ENCODE measurements around the gene RAB31. TPM values are rescaled to one million over a fixed set of nuclear protein-coding genes. Genes with fewer than 3 reads are reported as not detected.

RAB31 gene
- total and polyA plus RNA-seq, 4 donors = 21.5 to 114 (median 49.5) TPM

GRCh38 chr18:9689253-9689652, 18.8 kb upstream of the RAB31 start:
- H3K4me3 ChIP-seq = no peak overlapping the region
- ATAC-seq (ENCODE audit: insufficient read depth, low FRiP score) (no peak), DNase-seq (no peak)
- H3K36me3 ChIP-seq (ENCODE audit: control insufficient read depth in 4 of 4, insufficient read depth in 4 of 4, low read length in 4 of 4) = no peaks in the 10 kb centered on the region
- peaks cover 0 to 24% (median 0%) of the 10 kb centered on the region in 5 donors for H3K4me1 ChIP-seq (ENCODE audit: control insufficient read depth in 5 of 5, insufficient read depth in 5 of 5, low read length in 5 of 5)
- no peak overlapping the region for H3K9ac ChIP-seq (ENCODE audit: insufficient read depth in 1 of 2, low read length in 2 of 2)
- WGBS, 2 donors = 90 to 98% methylated on average over 3 of the region's 3 CpGs
- H3K9me3 ChIP-seq (ENCODE audit: control insufficient read depth in 4 of 4, insufficient read depth in 3 of 4, low read length in 3 of 4) = no peaks in the 10 kb centered on the region
- no peaks in the 10 kb centered on the region for H3K27me3 ChIP-seq (ENCODE audit: control insufficient read depth in 3 of 3, insufficient read depth in 3 of 3, low read length in 2 of 3)
- H3K27ac ChIP-seq (ENCODE audit: low read depth in 1 of 2, low read length in 1 of 2) = no peak overlapping the region
- TF ChIP-seq, protein P1, sequence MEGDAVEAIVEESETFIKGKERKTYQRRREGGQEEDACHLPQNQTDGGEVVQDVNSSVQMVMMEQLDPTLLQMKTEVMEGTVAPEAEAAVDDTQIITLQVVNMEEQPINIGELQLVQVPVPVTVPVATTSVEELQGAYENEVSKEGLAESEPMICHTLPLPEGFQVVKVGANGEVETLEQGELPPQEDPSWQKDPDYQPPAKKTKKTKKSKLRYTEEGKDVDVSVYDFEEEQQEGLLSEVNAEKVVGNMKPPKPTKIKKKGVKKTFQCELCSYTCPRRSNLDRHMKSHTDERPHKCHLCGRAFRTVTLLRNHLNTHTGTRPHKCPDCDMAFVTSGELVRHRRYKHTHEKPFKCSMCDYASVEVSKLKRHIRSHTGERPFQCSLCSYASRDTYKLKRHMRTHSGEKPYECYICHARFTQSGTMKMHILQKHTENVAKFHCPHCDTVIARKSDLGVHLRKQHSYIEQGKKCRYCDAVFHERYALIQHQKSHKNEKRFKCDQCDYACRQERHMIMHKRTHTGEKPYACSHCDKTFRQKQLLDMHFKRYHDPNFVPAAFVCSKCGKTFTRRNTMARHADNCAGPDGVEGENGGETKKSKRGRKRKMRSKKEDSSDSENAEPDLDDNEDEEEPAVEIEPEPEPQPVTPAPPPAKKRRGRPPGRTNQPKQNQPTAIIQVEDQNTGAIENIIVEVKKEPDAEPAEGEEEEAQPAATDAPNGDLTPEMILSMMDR (IDR thresholded peaks at IDR 0.05; ENCODE audit: control extremely low read depth, extremely low read depth) = no peak

- ATAC-seq (ENCODE audit: insufficient read depth, low FRiP score) = no peak
- no peak for DNase-seq
- H3K9me3 ChIP-seq (ENCODE audit: control insufficient read depth in 4 of 4, insufficient read depth in 3 of 4, low read length in 3 of 4) = no peaks in the 10 kb centered on the region
- H3K27me3 ChIP-seq (ENCODE audit: control insufficient read depth in 3 of 3, insufficient read depth in 3 of 3, low read length in 2 of 3) = no peaks in the 10 kb centered on the region
- 95 to 98% methylated on average over 3 of the region's 3 CpGs for WGBS, 2 donors
- no peak overlapping the region for H3K9ac ChIP-seq (ENCODE audit: insufficient read depth in 1 of 2, low read length in 2 of 2)
- no peaks in the 10 kb centered on the region for H3K36me3 ChIP-seq (ENCODE audit: control insufficient read depth in 4 of 4, insufficient read depth in 4 of 4, low read length in 4 of 4)
- no peak overlapping the region for H3K27ac ChIP-seq (ENCODE audit: low read depth in 1 of 2, low read length in 1 of 2)
- H3K4me1 ChIP-seq (ENCODE audit: control insufficient read depth in 5 of 5, insufficient read depth in 5 of 5, low read length in 5 of 5) = peaks cover 0 to 12% (median 0%) of the 10 kb centered on the region in 5 donors
- H3K4me3 ChIP-seq = no peak overlapping the region
- TF ChIP-seq, protein P1 (IDR thresholded peaks at IDR 0.05; ENCODE audit: control extremely low read depth, extremely low read depth) = no peak
Measured at GRCh38 chr18:9690418-9691188, 17.5 kb upstream of the RAB31 start.

- Histone ChIP-seq H3K4me3 (no peak overlapping the region), H3K27me3 (ENCODE audit: control insufficient read depth in 3 of 3, insufficient read depth in 3 of 3, low read length in 2 of 3) (no peaks in the 10 kb centered on the region), H3K4me1 (ENCODE audit: control insufficient read depth in 5 of 5, insufficient read depth in 5 of 5, low read length in 5 of 5) (peaks cover 0 to 9% (median 0%) of the 10 kb centered on the region in 5 donors), H3K9ac (ENCODE audit: insufficient read depth in 1 of 2, low read length in 2 of 2) (no peak overlapping the region), H3K36me3 (ENCODE audit: control insufficient read depth in 4 of 4, insufficient read depth in 4 of 4, low read length in 4 of 4) (no peaks in the 10 kb centered on the region), H3K27ac (ENCODE audit: low read depth in 1 of 2, low read length in 1 of 2) (no peak overlapping the region), H3K9me3 (ENCODE audit: control insufficient read depth in 4 of 4, insufficient read depth in 3 of 4, low read length in 3 of 4) (no peaks in the 10 kb centered on the region)
- WGBS, 2 donors = 82 to 90% methylated on average over 1 of the region's 1 CpG
- TF ChIP-seq, protein P1 (IDR thresholded peaks at IDR 0.05; ENCODE audit: control extremely low read depth, extremely low read depth) = no peak
- DNase-seq = no peak
- ATAC-seq (ENCODE audit: insufficient read depth, low FRiP score) = no peak
Measured at GRCh38 chr18:9691235-9691634, 16.9 kb upstream of the RAB31 start.
